ENCODE results near the gene SCYGR1. TPM values are rescaled to one million over a fixed set of nuclear protein-coding genes. Genes with fewer than 3 reads are reported as not detected.
"Not testable (repeated sequence)": the region's sequence is repeated elsewhere in the genome, so short reads cannot be mapped to it uniquely, and the experiment has no call there.

Gene SCYGR1
- total RNA-seq, 1 experiment from 2014 or later = not detected

DNA sequence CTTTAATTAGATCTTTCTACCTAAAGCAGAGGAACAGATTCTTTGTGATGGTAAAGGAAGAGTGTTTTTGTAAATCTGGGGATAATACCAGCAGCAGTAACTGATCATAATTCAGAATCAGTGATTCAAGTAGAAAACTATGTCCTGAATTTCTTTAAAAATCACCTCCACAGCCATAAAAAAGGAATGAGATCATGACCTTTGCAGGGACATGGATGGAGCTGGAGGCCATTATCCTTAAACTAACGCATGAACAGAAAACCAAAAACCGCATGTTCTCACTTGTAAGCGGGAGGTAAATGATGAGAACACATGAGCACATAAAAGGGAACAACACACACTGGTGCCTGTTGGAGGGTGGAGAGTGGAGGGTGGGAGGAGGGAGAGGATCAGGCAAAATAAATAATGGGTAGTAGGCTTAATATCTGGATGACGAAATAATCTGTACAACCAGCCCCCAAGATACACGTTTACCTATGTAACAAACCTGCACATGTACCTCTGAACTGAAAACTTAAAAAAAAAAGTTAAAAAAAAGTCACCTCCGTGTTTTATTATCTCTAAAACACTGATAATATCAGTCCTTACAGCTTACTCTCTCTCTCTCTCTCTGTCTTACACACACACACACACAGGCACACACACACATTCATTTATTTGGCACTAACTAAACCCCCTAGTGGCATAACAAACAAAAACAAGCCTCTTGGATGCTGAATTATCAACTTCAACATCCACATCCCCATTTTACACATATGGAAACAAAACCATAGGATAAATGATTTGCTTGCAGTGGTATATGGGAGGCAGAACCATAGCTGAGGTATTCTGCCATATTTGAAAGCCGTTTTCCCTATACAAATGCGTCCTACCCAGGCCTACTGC lies 10.0 kb downstream of the SCYGR1 start:
- DNase-seq (ENCODE audit: low spot score) = no peak
- in situ Hi-C loops (cut with HindIII; ENCODE audit: low sequenced_read_pairs) = no loop called here

DNA sequence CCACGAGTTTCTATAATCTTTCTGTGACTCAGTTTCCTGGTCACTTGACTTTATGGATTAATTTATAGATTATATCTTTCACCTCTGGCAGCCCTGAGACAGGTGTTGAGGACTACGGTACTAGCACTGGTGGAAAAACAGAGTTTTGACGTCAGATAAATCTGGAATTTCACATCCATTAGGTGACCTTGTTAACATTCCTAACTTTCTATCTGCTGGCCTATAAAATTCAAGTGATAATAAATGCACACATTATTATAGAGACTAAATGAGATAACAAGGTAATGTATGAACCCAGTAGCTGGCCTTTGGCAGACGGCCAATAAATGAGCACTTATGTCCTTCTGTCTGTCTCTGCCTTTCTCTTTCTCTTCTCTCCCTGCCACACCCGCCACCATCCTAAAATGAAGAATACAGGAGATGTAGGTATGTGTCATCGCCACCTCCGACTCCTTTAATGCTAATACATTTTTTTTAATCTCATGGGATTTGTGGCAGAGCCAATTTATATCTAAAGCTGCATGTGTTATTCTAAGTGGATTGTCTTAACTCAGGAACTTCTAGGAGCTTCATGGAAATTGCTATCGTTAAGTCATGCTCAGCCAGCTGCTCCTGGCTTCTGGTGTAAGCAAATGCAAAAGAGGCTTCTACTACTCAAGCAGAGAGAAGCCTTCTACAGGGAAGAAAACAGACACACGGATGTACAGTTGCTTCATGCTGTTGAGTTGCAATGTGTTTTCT lies 10.9 kb downstream of the SCYGR1 start:
- DNase-seq (ENCODE audit: low spot score) = no peak
- in situ Hi-C loops (cut with HindIII; ENCODE audit: low sequenced_read_pairs) = no loop called here

DNA sequence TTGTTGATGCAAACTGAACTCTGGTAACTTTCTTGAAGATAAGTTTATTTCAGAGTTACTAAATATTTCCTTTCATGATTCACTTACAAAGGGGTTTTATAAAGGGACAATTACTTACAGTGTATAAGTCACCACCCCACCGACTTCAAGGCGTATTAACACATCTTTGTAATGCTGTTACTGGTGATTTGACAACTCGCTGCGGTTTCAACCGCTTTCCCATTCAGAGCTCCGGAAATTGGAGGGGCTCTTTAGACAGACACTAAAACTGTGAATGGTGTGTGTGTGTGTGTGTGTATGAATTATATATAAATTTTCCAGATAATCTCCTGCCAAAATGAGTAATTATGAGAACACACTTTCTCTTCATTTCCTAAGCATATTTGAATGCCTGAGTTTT lies 13.6 kb downstream of the SCYGR1 start:
- in situ Hi-C loops (cut with HindIII; ENCODE audit: low sequenced_read_pairs) = no loop called here
- DNase-seq (ENCODE audit: low spot score) = no peak

DNA sequence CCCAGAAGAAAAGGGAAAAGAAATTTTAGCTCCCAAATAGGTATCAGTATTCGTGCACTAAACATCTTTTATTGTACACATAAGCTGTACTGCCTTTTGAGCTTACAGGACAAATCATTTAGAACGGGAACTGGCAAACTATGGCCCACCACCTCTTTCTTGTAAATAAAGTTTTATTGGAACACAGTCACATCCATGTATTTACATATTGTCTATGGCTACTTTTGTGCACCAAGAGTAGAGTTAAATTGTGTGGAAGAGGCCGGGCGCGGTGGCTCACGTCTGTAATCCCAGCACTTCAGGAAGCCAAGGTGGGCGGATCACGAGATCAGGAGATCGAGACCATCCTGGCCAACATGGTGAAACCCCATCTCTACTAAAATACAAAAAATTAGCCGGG lies 14.4 kb downstream of the SCYGR1 start:
- in situ Hi-C loops (cut with HindIII; ENCODE audit: low sequenced_read_pairs) = no loop called here
- DNase-seq (ENCODE audit: low spot score) = no peak

DNA sequence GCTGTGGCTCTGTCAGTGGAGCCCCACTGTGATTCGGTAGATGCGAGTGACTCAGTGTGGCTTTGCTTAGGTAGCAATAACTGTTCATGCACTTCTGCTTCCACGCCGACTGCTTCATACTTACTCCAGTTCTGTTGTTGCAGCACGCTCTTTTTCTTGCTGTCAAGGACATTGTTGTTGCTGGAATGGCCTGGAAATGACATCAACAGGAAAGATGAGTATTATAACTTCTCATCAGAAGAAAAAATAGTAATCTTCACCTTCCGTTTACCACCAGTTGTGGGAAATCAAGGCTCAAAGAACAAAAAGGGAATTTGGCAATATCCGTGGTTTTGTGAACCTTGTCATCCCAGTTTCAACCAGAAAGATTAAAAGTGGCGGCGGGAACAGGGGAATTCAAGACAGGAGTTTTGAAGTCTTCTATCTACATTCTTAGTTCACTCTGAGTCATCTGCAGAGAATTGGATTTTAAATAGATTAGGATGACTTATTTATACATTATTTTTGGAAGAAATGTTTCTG lies 16.9 kb downstream of the SCYGR1 start:
- in situ Hi-C loops (cut with HindIII; ENCODE audit: low sequenced_read_pairs) = no loop called here
- no peak for DNase-seq (ENCODE audit: low spot score)

DNA sequence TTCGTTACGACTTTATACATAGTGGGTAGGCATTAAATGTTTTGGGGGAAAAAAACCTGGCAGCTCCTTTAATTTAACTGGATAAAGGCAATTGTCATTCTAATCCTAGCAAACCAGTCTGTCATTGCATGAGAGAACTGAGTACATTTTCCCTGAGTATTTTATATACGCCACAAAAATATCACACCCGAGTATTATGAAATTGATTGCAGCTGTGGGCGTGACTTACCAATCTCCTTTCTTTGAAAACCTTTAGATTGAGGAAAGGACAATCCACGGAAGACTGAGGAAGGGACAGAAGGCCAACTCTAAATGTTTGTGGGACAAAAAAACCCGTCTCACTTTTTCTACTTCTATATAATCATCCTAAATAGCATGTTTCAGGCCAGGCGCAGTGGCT lies 17.7 kb downstream of the SCYGR1 start:
- in situ Hi-C loops (cut with HindIII; ENCODE audit: low sequenced_read_pairs) = no loop called here
- no peak for DNase-seq (ENCODE audit: low spot score)

DNA sequence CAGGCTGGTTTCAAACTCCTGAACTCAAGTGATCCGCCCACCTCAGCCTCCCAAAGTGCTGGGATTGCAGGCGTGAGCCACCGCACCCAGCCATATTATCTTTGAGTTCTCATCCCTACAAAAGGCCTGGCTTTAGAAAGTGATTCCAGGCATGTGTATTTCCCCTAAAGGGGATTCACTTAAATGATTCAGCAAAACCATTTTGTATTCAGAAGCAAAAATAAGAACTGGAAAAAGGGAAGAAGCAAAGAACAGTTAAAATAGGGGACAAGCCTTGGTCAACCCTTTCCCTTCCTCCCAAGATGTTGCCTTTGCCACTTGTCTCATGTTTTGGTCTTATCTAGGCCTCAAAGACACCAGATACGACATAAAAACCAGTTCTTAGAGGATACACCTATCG lies 19.2 kb downstream of the SCYGR1 start:
- in situ Hi-C loops (cut with HindIII; ENCODE audit: low sequenced_read_pairs) = no loop called here
- DNase-seq (ENCODE audit: low spot score) = no peak

DNA sequence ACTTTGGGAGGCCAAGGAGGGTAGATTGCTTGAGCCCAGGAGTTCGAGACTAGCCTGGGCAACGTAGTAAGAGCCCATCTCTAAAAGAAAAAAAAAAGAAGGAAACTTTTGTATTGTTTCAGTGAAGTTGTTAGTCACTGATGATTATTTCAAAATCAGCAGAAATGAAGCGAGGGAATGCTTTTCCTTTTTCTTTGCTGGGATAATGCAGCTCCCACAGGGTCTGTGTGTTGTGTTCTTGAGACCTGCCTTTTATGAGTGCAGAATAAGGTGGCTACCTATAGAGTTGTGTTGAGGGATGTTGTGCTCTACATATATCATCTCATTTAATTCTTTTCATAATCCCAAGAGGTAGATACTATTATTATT lies 20.3 kb downstream of the SCYGR1 start:
- DNase-seq (ENCODE audit: low spot score) = no peak
- in situ Hi-C loops (cut with HindIII; ENCODE audit: low sequenced_read_pairs) = no loop called here

DNA sequence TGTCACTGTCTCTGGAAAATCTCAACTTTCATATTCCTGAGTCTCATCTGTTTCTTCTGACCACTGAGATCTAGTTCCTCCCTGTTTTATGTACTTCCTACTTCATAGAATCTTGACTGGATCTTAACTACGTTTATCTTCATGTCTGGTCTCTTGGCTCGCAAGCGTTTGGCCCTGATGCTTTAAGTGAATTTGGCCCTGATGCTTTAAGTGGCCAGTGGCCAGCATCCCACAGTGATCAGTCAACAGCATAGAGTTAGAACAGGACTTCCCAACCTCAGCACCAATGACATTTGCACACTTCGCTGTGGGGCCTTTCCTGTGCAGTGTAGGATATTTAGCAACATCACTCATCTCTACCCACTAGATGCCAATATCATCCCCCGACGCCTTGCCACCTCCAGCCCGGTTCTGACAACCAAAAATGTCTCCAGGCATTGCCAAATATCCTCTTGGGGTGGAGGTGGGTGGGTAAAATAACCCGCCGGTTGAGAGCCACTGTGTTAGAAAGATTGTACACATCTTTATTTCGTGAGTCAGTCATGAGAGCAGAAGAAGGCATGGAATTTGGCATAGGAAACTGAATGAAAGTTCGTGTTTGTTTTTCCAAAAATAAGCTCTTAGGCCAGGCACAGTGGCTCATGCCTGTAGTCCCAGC lies 20.9 kb downstream of the SCYGR1 start:
- DNase-seq (ENCODE audit: low spot score) = peak; percentile 11

DNA sequence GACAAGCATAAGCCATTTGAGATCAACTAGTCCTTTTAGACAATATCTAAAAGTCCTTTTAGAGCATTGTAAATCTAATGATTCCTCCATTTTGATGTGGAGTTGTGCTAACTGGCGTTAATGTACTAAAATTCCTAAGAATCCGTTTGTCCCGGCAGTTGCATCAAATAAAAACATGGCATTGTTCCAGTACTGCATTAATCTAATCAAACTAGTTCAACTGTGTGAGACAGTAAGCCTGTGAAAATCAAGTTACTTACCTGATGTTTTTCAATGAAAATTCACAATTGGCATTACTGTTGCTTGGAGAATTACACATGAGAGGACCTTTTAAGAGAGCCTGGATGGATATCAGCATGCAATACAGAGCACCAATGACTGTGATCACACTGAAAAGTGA lies 21.9 kb downstream of the SCYGR1 start:
- in situ Hi-C loops (cut with HindIII; ENCODE audit: low sequenced_read_pairs) = no loop called here
- no peak for DNase-seq (ENCODE audit: low spot score)

More for the DNA sequence above, 20.9 kb downstream of the SCYGR1 start:
- in situ Hi-C loops (cut with HindIII; ENCODE audit: low sequenced_read_pairs) = no loop called here

DNA sequence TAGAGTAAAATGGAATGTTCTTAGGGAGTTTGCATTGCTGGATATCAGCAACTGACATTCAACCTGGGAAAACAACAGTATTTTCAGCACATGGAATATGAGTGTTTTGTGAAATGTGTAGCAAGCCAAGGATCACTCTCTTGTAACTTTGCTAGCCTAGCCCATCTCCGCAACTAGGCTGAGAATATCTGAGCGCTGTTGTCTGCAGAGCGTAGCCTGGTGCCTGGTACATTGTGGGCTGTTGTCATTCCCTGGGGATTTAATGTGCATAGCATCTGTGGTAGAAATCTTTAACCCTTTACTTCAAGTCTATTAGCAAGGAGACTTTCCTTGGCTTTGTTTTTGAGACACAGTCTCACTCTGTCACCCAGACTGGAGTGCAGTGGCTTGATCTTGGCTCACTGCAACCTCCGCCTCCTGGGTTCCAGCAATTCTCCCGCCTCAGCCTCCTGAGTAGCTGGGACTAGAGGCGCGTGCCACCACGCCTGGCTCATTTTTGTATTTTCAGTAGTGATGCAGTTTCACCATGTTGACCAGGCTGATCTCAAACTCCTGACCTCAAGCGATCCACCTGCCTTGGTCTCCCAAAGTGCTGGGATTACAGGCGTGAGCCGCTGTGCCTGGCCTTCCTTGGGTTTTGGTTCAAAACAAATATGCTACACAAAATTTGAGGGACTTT lies 23.0 kb downstream of the SCYGR1 start:
- in situ Hi-C loops (cut with HindIII; ENCODE audit: low sequenced_read_pairs); DNase-seq (ENCODE audit: low spot score): not testable (repeated sequence)

DNA sequence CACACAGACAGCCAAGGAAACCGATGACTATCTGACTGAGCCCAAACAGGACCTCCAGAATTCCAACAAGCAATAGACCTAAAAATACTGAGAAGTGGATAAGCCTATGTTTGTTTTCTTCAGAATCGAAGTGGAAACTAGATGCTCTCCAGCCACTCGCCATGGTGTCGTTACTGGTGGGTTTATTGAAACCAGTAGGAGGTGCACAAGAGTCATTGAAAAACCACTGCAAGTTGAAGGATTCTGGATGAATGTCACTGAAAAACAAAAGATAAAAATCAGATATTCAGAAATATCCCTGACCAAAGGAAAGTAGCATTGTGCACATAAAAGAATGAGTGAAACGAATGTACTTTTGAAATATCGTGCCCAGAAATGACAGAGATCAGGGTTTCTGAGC lies 24.0 kb downstream of the SCYGR1 start:
- DNase-seq (ENCODE audit: low spot score) = no peak
- in situ Hi-C loops (cut with HindIII; ENCODE audit: low sequenced_read_pairs) = no loop called here

DNA sequence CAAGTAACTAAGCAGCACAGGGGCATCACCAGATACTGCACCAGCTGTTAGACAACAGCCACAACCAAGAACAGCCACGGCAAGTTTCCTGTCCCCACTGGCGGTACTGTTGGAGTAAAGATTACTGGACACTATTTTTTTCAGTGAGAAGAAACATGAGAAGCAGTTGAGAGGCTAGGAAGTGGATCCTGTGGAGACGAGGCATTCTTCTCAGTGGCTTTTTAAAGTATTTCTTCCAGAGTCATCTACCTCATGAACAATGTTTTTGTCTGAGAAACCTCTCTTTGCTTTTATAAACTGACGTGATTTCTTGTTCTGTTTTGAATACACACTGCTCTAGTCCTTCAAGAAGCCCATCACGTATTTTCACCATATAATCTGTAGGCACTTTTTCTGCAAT lies 27.4 kb downstream of the SCYGR1 start:
- no peak for DNase-seq (ENCODE audit: low spot score)
- in situ Hi-C loops (cut with HindIII; ENCODE audit: low sequenced_read_pairs) = no loop called here

DNA sequence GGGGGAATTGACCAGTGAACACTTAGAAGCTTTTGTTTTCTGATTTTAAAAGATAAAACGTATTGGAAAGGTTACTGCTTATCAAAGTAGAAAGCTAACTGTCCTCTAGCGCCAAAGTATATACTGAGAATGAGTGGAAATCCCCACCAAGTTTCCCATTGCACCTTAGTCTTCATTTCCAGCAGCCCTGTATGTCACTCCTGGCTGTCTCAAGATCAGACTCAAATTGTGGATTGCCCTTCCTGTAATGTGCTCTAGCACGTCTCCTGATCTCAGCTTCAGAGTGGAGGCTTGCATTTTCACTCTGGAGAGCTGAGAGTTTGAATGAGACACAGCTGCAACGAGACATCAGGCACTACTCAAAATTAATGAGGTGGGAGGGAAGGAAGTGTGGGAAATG lies 36.1 kb downstream of the SCYGR1 start:
- in situ Hi-C loops (cut with HindIII; ENCODE audit: low sequenced_read_pairs) = no loop called here
- DNase-seq (ENCODE audit: low spot score) = no peak

DNA sequence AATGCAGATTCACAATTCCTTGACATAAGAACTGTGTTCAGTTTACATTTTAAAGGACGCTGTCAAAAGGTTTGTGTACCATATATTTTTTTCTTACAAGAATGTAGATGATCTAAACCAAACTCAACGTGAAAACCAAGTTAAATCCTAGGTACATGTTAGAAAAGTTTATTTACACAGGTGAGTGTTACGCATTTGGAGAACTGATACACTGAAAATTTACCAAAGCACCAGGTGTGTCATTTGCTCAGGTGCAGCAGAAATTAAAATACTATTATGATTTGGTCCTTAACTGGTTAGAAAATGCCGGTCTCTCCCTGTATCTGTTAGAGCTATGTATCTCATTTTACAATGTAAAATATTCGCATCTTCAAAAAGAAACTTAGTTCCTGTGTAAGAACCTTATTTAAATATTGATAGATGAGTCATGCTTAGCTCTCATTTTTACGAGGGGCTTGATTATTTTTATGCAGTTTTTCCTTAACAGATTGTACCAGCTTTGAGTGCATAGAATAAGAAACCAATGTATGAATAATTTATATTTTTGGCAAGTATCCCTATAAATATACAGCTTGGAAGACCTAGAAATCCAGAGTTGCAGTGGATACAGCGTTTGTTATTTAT lies 37.6 kb downstream of the SCYGR1 start:
- DNase-seq (ENCODE audit: low spot score) = no peak
- in situ Hi-C loops (cut with HindIII; ENCODE audit: low sequenced_read_pairs) = no loop called here

DNA sequence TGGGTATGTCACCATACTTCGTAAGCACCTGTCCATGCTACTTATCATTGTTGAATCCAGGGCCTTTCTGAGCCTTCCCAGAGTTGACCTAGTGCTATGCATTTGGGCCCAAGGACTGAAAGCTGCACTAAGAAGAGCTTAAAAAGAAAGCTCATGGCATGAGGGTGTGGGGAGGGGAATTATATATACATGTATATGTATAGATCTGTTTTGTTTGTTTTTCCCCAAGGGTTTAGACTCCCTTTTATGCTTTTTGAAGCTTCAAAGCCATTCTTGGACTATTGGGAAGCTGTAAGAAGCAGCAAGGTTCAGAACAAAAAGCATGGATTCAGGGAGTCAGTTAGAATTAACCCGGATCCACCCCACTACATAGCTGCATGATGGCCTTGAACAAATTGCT lies 39.4 kb downstream of the SCYGR1 start:
- in situ Hi-C loops (cut with HindIII; ENCODE audit: low sequenced_read_pairs) = no loop called here

DNA sequence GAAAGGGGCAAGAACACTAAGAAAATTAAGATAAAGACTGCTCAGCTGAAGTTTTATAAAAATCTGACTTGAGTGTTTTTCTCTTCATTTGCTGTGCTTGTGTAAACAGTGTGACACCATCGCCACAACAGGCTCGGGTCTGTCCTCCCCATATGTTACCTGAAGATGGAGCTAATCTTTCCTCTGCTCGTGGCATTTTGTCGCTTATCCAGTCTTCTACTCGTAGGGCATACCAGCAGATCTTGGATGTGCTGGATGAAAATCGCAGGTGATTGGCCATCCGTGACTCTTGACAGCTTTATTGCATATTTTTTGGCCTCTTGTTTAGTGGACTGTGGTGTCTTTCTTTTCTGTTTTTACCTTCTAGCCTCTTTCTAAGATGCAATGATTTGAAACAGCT lies 40.6 kb downstream of the SCYGR1 start:
- DNase-seq (ENCODE audit: low spot score) = peak; percentile 12
- in situ Hi-C loops (cut with HindIII; ENCODE audit: low sequenced_read_pairs) = no loop called here

More for the DNA sequence above, 39.4 kb downstream of the SCYGR1 start:
- no peak for DNase-seq (ENCODE audit: low spot score)

DNA sequence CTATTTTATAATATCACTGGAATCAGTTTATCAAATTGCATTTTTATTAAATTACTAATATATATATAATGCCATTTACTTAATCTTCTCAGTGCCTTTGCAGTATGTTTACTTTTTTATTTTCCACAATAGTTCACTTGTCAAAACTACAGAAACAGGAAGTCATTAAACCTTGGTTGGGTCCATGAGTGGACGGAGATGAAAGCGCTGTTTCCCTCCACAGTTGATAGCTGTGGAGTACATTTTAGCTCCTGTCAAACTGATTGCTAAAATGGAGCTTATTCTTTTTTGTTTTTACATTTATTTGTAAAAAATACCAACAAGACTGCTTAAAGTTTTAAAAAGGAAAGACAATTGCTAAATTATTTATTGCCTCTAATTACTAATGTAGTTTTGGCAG lies 43.5 kb downstream of the SCYGR1 start:
- in situ Hi-C loops (cut with HindIII; ENCODE audit: low sequenced_read_pairs) = no loop called here

DNA sequence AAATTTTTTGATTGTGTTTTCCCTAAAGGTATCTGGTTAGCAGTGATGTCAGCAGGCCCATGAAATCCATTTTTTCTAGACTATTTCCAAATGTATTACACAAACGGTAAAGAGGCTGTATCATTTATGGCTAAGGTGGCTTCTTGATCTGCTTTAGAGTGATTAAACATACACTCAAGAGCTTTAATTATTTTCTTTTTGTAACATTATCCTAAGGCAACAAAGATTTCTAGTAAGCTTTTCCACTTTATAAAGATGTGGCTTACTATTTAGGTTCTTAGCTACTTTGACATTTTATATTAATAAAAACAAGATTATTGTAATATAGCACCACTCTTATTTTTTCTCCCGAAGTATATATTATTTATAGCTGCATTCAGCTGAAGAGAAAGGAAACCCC lies 46.2 kb downstream of the SCYGR1 start:
- in situ Hi-C loops (cut with HindIII; ENCODE audit: low sequenced_read_pairs) = no loop called here
- no peak for DNase-seq (ENCODE audit: low spot score)

More for the DNA sequence above, 43.5 kb downstream of the SCYGR1 start:
- no peak for DNase-seq (ENCODE audit: low spot score)

Data from G401 (cell line).